HEK293T (cell line): ENCODE results near the gene MRPS27.

Source experiments
- ARNT ChIP-seq: fragments of 450-650 bp; IDR thresholded peaks from 2 replicates; pipeline ENCODE4 v1.6.1; 2017; ENCODE audit warnings: mild to moderate bottlenecking
- BHLHE40 ChIP-seq: fragments of 450-650 bp; IDR thresholded peaks from 2 replicates; pipeline ENCODE4 v1.6.1; 2016; ENCODE audit warnings: mild to moderate bottlenecking, moderate library complexity, borderline replicate concordance
- CTBP1 ChIP-seq: fragments of 450-650 bp; IDR thresholded peaks from 2 replicates; pipeline ENCODE4 v1.6.1; 2016; ENCODE audit warnings: borderline replicate concordance
- ELF4 ChIP-seq: fragments of 450-650 bp; IDR thresholded peaks from 2 replicates; pipeline ENCODE4 v1.6.1; 2017; ENCODE audit warnings: antibody characterized with exemption
- FOXA1 ChIP-seq: fragments of 450-650 bp; IDR thresholded peaks from 2 replicates; pipeline ENCODE4 v1.6.1; 2016; ENCODE audit warnings: mild to moderate bottlenecking
- FOXM1 ChIP-seq: fragments of 450-650 bp; IDR thresholded peaks from 2 replicates; pipeline ENCODE4 v1.6.1; 2017; ENCODE audit warnings: mild to moderate bottlenecking, borderline replicate concordance
- HDGF ChIP-seq: fragments of 450-650 bp; IDR thresholded peaks from 2 replicates; pipeline ENCODE4 v1.6.1; 2017; ENCODE audit warnings: antibody characterized with exemption, borderline replicate concordance
- NFRKB ChIP-seq: fragments of 450-650 bp; IDR thresholded peaks from 2 replicates; pipeline ENCODE4 v1.6.1; 2016; ENCODE audit warnings: mild to moderate bottlenecking, moderate library complexity
- SP1 ChIP-seq: fragments of 450-650 bp; IDR thresholded peaks from 2 replicates; pipeline ENCODE4 v1.6.1; 2017
- SUZ12 ChIP-seq: fragments of 450-650 bp; IDR thresholded peaks from 2 replicates; pipeline ENCODE4 v1.6.1; 2016; ENCODE audit warnings: mild to moderate bottlenecking
- TARDBP ChIP-seq: fragments of 450-650 bp; IDR thresholded peaks from 2 replicates; pipeline ENCODE4 v1.6.1; 2016
- ZNF384 ChIP-seq: fragments of 450-650 bp; IDR thresholded peaks from 2 replicates; pipeline ENCODE4 v1.6.1; 2016

- TF ChIP-seq SUZ12 (no peak), TARDBP (no peak), FOXM1 (no peak), BHLHE40 (no peak), ELF4 (no peak), ARNT (no peak), ZNF384 (no peak), CTBP1 (no peak), HDGF (no peak), FOXA1 (no peak), SP1 (no peak), NFRKB (no peak)
These were observed 26.5 kb downstream of the MRPS27 start for GRCh38 chr5:72293495-72294055.
